ENCODE measurements around the gene RPUSD4.

Gene RPUSD4

GRCh38 chr11:126159719-126160344 lies 51.6 kb downstream of the RPUSD4 start:
- FAIRE-seq (no peak), DNase-seq (ENCODE audit: insufficient read length, low spot score) (no peak)

GRCh38 chr11:126158054-126158791 lies 53.2 kb downstream of the RPUSD4 start:
- FAIRE-seq, result no peak
- DNase-seq (ENCODE audit: insufficient read length, low spot score), result no peak

GRCh38 chr11:126157326-126158030 lies 54.0 kb downstream of the RPUSD4 start:
- DNase-seq (ENCODE audit: insufficient read length, low spot score), result no peak
- FAIRE-seq, result no peak

GRCh38 chr11:126156814-126157213 lies 54.6 kb downstream of the RPUSD4 start:
- FAIRE-seq (no peak), DNase-seq (ENCODE audit: insufficient read length, low spot score) (no peak)

- no peak for DNase-seq (ENCODE audit: insufficient read length, low spot score)
- FAIRE-seq, result no peak
Measured at GRCh38 chr11:126155402-126156187, 55.9 kb downstream of the RPUSD4 start.

- no peak for DNase-seq (ENCODE audit: insufficient read length, low spot score)
- no peak for FAIRE-seq
Measured at GRCh38 chr11:126154691-126155090, 56.8 kb downstream of the RPUSD4 start.

GRCh38 chr11:126153972-126154371 lies 57.5 kb downstream of the RPUSD4 start:
- DNase-seq (ENCODE audit: insufficient read length, low spot score) (no peak), FAIRE-seq (no peak)

GRCh38 chr11:126153006-126153405 lies 58.4 kb downstream of the RPUSD4 start:
- no peak for FAIRE-seq
- DNase-seq (ENCODE audit: insufficient read length, low spot score), result no peak

- FAIRE-seq, result no peak
- DNase-seq (ENCODE audit: insufficient read length, low spot score), result no peak
Measured at GRCh38 chr11:126152586-126152985, 58.9 kb downstream of the RPUSD4 start.

GRCh38 chr11:126152152-126152551 lies 59.3 kb downstream of the RPUSD4 start:
- no peak for DNase-seq (ENCODE audit: insufficient read length, low spot score)
- FAIRE-seq, result no peak

Data from GM19239 (cell line).